GM18870 (cell line): Measurements from ENCODE around the gene GDPD1.
A peak's percentile ranks its signal among the peaks of the same experiment; 100 is the strongest.
"Not testable (repeated sequence)": the region's sequence is repeated elsewhere in the genome, so short reads cannot be mapped to it uniquely, and the experiment has no call there.

ENCODE experiments used
- ATAC-seq: cut with Tn5 transposase; IDR thresholded peaks from one replicate; pipeline ENCODE4 v1.9.1; 2021; ENCODE audit warnings: moderate library complexity; ENCODE audit not compliant: unreplicated experiment

Gene GDPD1

GRCh38 chr17:59311051-59311468 is 90.7 kb downstream of the GDPD1 start:
- peak; percentile 47 for ATAC-seq

GRCh38 chr17:59311521-59311920 is 91.2 kb downstream of the GDPD1 start:
- not testable (repeated sequence) for ATAC-seq

- no peak for ATAC-seq
These were observed 95.6 kb downstream of the GDPD1 start for GRCh38 chr17:59315866-59316265.
